NAMALWA (cell line): ENCODE data around the gene DCK.
A peak's percentile ranks its signal among the peaks of the same experiment; 100 is the strongest.
"Not testable (repeated sequence)": the region's sequence is repeated elsewhere in the genome, so short reads cannot be mapped to it uniquely, and the experiment has no call there.

ENCODE experiments used
- DNase-seq: peaks from one replicate; pipeline ENCODE4 v3.0.0-alpha.2; 2015; ENCODE audit warnings: low spot score

DCK gene

DNA sequence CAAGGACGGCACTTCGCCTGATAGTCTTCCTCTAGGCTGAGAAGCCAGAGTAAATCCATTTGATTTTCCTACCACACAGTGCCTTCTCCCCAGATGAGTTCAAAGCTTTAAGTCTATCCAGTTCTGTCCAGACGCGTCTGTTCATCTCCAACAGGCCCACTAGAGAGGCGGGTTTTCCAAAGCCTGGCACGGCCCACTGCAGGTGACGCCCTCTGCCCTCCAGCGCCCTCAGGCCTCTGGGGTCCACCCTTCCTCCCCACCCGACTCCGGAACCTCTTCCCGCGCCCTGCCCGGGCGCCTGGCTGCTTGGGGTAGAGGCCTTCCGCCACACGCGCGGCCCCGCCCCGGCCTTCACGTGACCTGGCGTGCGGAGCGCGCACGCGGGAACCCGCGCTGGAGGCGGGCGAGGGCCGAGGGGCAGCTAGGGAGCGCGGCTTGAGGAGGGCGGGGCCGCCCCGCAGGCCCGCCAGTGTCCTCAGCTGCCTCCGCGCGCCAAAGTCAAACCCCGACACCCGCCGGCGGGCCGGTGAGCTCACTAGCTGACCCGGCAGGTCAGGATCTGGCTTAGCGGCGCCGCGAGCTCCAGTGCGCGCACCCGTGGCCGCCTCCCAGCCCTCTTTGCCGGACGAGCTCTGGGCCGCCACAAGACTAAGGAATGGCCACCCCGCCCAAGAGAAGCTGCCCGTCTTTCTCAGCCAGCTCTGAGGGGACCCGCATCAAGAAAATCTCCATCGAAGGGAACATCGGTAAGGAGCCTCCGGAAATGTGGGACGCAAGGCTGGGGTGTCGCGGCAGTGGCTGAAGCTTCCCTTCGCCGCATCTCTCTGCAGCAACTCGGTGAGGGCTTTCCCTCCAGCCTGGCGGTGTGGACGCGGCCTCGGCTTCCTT lies at the start of gene DCK:
DCK (plus strand) TSS at position 469 of the 888 bp plus-strand sequence; CDS start at position 656, 187 bp downstream.
- peak; percentile 93 for DNase-seq

DNA sequence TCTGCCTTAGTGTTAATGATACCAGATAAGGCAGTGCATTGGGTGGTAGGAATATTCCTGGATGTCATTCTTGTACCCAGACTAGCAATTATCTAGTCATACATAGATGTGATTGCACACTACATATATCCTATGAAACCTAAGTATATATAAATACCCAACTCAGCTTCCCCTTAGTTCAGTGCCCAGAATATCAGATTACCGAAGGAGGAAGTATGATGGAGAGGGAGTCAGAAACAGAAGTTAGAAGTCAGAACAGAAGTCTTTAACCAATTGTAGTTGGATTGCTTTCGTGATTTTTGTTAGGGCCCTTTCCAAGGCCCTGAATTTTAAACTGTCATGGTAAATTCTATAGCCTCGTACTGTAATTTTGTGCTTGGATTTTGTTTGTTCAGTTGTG lies 48.4 kb upstream of the DCK start:
- DNase-seq: no peak

DNA sequence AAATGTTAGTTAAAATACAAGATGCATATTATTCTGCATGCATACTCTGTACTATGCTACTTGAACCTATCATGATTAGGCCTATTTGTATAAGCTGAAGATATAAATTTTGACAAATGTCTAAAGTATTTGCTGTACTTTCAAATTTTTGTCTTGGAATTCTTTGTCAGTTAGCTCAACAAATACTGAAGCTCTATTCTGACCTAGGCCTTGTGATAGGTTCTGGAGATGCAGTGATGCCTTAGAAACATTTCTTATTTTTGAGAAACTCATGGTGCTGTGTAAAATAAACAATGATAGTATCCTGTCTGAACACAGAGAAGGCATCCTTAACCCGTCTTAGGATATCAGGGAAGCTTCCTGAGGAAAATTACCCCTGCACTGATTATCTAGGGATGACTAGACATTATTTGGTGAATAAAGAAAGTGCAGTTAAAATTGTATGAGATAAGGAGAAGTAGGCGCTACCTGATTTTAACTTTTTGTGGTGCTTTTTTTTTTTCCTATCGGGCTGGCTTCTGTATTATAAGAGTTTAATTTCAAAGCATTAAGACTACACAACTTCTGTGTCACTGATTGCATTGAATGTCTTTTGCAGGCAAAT lies 47.9 kb upstream of the DCK start:
- no peak for DNase-seq

DNA sequence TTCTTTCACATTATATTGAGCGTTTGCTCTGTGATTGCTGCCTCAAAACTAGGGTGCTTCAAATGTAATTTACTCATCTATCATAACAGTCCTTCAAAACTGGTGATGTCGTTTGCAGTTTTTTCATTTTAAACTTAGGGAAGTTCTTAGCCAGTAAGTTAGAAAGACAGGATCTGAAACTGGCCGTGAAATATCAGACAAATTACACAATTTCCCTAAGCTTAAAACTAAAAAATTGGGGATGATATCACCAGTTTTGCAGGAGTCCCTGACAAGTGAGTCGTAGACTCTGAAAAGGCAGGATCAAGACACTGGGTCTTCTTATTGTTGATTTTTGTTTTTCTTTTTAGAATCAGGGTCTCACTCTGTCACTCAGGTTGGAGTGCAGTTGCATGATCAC lies 46.5 kb upstream of the DCK start:
- no peak for DNase-seq

DNA sequence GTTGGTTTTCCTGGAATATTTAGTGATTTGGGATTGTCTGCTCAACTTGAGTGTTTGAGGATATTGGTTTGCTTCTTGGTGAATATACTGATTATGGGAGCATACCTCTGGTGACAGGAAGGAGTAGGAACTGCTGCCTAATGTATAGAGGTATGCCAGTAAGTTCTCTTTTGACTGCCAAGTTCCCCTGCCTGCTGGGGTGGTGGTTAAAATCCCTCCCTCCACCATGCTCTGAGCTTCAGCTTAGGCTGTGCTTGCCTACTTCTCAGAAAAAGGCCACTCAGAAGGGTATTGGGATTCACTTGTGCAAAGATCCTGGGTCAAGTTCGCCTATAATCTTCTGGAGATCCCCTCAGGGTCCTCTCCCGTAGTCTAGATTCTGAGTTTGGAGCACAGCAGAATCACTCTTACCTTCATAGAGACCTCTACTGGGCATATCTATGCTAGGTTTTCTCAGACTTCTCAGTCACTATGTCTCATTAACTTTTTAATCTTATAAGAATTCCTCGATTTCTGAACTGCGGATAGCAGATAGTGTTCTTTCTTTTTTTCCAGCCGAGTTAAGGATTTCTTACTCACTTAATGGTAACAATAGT lies 44.7 kb upstream of the DCK start:
- DNase-seq: no peak

DNA sequence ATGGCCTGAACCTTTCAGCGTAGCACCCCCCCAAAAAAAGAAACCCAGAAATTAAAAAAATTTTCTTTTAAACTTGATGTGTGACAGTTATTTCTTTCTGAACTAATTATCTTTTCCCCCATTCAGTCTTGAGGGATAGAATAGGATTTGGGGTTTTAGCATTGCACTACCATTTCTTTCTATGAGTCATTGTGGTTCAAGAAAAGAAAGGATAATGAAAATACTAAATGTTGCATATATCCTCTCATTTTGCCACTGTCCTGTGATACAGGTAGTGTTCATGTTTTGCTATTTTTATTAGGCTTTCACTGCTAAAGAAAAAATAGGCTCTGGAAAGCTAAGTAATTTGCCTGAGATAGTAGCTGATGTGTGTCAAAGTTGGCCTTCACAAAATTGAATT lies 39.4 kb upstream of the DCK start:
- no peak for DNase-seq

DNA sequence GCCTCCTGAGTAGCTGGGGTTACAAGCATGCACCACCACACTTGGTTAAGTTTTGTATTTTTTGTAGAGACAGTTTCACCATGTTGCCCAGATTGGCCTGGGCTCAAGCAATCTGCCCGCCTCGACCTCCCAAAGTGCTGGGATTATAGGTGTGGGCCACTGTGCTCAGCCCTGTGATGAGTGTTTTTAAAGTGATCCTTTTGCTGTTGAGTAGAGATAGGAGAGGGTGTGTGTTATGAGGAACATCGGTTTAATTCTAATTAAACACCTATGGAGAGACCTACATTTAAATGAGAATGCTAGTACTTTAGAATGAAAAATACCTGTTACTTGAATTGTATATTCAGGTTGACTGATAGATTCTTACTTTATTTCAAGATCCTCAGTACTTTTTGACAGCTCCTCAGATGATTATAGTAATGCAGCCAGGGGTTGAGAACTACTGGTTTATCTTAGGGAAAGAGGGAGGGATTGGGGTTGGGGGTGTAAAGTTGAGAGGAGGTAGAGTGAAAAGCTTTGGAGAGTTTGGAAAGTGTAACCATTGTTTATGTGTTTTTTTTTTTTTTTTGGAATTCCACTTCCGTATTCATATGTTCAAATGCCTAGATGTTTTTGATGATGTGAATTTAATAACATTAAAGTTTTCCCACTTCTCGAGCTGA lies 36.8 kb upstream of the DCK start:
- DNase-seq: no peak

DNA sequence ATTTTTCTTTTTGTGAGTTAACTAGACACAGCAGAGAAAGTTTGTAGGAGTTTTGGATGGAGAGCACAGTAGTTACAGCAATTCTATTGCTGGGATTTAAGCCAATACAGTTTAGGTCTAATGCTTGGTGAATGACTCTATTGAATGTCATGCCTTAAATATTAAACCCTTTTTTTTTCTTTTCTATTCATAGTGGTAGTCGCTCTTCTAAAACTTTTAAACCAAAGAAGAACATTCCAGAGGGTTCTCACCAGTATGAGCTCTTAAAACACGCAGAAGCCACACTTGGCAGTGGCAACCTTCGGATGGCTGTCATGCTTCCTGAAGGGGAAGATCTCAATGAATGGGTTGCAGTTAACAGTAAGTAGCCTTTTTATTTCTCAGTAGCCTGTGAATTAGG lies 34.8 kb upstream of the DCK start:
- DNase-seq: no peak

DNA sequence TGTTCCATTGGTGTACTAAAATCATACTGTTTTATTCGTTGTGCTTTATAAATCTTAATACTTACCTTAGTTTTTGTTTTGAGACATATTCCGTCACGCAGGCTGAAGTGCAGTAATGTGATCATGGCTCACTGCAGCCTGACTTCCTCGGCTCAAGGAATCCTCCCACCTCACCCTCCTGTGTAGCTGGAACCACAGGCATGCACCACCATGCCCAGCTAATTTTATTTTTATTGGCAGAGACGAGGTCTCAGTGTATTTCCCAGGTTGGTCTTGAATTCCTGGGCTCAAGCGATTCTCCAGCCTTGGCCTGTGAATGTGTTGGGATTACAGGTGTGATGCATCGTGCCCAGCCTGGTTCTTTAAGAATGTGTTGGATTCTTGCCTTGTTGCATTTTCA lies 24.4 kb upstream of the DCK start:
- DNase-seq: no peak

DNA sequence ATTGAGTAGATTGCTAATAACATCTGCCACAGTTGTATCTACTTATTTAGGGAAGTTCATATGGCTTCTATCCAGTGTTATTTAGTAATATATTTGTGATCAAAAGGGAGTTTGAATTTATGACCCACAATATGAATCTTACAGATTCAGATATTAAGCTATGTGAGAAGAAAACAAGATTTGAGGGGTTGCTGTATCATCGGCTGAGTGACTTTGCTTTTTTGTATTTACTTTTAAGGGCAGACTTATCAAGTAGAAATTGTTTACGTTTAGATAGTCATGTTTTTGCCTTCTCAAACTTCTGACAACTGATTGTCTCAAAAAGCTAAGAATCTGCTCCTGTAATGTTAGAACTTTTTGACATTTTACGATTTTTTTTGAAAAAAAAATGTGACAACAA lies 17.2 kb upstream of the DCK start:
- DNase-seq: no peak

DNA sequence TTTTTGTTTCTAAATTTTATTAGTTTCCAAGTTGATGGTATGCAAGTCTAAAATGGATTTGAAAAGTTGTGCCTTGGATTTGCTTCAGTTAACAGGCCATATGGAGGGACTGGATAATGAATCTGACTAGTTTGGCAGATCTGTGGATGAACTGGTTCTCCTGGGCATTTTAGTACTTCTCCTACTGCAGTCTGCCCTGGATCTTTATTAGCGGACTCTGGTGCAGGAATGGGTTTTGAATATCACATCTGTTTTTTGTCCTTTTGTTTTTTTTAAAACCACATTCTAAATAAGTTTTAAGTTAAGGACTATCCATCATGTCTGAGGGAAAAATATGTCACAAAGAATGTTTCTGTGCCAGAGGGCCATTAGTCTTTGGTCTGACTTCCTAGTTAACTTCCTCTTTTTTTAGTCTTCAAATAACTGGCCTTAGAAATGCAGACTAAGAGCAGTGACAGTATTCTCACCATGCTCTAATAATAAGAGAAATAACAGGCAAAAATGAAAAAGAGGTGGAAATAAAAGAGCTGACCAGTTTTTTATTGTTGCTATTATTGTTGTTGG lies 13.9 kb upstream of the DCK start:
- peak; percentile 41 for DNase-seq

DNA sequence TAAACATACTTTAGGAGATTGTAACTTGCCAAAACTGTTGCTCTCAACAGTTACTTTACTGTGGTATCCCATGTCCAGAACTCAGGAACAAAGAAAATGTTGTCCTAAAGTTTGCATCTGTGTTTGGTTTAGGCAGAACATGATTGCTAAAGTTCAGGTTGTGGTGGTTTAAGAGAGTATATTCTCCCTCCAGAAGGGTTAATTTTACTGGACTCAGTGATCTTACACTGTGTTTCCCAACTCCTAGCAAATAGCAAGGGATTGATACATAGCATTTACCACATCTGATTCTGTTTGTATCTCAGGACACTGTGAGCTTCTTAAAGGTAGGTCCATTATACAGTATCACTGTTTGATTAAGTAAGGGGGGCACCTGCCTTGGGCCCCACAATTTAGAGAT lies 13.3 kb upstream of the DCK start:
- no peak for DNase-seq

DNA sequence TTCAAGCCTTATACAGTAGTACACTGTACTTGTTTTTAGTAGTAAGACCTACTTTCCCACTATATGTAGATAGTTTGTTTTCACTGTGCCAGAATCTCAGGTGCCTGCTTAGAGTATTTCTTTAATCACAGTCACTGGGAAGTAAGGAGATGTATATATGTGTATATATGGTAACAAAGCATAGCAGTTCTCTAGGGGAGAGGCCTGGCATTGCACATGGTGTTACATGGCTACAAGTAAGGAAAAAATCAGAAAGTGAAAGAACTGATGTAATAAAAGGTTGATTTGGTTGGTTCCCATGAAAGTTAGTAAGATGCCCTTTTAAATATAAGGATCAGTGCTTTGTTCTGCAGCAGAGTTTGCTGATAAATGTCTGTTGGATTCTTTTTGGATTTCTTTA lies 9.3 kb upstream of the DCK start:
- DNase-seq: no peak

DNA sequence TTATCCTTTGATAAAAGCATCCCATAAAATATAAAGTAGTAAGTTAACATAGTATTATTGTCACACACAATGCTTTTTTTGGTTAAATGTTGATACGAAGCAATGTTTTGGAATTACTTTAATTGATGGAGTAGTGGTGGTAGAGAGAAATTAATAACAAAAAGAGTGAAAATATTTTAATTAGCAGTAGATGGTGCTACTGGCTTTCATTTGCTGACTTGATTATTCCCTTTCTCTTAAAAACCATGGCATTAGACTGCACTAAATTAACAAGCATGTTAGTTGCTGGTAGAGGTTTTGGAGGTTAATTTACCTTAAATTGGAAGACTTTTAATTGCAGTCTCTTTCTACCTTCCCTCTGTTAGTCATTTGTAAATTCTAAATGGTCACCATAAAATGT lies 8.9 kb upstream of the DCK start:
- no peak for DNase-seq

DNA sequence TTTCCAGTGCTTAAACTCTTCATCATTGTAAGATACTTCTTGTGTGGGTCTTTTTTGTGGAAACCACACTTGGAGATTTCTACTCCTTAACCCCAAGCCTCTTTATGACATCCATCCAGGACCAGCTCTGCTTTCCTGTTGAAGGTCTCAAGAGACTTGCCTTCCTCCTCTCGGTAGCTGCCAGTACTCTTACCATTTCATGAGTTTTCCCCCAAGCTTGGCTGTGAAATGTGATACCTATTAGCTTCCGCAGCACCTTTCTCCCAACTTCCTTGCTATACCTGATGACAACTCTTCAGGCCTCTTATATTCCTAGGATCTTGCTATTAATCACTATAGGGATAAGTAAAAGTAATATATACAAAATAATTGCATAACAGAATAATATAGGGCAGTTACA lies 1.9 kb upstream of the DCK start:
- no peak for DNase-seq

DNA sequence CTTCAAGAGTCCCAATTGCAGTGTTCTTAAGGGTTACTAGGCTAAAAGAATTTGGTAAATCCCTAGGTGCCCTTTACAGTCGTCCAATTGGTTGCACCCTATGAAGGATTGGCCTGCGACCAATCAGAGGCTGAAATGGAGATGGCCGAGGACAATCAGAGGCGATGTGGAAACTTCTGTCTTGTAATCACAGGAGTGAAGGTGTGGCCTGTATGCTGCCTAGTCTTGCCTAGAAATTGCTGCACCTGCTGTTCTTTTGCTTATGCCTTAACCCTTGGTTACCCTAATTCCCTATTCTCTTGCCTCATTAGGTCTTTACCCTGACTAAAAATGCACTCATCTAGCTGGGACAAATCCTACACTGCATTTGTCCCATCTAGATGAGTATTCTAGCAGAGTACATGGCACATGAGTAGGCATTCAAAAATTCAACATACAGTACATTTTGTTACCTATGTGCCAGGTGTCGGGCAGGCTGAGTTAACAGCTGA lies 1.0 kb upstream of the DCK start:
- DNase-seq: peak; percentile 41

DNA sequence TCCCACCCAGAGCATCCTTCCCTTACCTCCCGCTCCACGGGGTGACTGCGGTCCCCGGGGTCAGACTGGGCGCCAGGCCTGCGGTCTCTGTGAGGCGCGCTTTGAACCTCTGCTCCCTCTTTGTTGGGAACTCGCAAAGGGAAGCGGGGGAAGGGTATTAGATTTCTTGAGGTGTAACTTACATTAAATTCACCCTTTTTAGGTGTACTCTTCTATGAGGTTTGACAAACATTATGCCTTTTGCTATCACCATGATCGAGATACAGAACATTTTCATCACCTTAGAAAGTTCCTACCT lies 569 bp downstream of the DCK start:
- DNase-seq: no peak

DNA sequence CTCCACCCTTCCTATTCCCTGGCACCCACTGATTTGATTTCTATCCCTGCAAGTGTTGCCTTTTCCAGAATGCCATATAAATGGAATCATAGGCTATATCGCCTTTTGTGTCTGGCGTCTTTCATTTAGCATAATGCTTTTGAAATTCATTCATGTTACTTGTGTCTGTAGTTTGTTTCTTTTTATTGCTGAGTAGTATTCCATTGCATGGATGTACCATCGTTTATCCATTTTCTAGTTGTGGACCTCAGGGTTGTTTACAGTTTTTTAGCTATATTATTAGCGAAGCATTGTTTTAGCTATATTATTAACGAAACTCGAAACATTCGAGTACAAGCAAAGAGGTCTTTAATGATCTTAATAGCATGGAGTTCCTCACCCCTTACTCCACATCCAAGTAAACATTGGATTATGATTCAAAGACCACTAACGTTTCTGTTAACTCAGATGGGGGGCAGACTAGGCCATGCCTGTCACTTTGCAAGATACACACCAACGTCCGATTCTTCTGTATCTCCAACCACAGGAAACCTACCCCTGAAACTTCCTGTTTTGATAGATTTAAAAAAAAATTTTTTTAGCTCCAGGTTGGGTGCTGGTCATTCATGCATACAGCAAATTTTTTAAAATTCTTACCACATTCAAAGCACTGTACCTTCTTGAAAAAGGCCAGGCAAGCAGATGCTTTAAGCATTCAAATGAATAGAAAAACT lies 1.1 kb downstream of the DCK start:
- DNase-seq: peak; percentile 85

DNA sequence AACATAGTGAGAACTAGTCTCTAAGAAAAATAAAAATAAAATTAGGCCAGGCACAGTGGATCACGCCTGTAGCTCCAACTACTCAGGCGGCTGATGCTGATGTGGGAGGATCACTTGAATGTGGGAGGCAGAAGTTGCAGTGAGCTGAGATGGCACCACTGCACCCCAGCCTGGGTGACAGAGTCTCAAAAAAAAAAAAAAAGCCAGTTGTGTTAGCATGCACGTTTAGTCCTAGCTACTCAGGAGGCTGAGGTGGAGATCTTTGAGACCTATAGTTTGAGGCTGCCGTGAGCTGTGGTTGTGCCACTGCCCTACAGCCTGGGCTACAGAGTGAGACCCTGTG lies 2.5 kb downstream of the DCK start:
- DNase-seq: peak; percentile 55

DNA sequence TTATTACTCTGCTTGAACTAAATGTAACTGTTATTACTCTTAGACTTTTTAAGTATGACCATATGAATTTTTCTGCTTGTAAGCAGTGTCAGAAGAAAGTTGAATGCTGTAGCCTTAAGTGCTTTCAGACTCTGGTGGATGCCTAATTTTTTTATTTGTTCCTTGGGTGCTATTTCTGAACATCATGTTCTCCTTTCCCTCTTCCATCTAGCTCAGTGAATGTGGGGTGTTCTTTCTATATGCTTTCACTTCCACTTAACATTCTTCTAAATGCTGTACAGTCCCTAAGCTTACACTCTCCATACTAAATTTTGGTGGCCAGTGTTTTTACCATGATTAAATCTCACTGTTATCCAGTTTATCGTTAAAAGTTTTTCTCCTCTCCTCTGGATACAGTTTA lies 3.6 kb downstream of the DCK start:
- DNase-seq: no peak

DNA sequence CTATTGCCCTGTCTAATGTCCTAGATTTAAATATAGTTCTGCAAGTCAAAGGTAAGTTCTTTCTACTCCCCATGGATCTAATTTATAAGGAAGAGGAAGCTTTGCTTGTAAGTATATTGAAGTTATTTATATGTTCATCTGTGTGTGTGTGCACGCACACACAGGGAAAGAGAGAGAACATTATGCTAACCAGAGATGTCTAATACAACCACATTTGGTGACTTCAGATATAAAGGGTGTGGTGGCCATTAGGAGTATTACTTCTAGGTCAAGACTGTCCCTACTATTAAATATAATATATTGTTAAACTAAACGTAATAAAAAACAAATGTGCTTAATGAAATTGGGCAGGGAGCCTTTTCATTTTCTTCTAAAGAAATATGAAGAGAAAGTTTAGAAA lies 4.1 kb downstream of the DCK start:
- DNase-seq: no peak

DNA sequence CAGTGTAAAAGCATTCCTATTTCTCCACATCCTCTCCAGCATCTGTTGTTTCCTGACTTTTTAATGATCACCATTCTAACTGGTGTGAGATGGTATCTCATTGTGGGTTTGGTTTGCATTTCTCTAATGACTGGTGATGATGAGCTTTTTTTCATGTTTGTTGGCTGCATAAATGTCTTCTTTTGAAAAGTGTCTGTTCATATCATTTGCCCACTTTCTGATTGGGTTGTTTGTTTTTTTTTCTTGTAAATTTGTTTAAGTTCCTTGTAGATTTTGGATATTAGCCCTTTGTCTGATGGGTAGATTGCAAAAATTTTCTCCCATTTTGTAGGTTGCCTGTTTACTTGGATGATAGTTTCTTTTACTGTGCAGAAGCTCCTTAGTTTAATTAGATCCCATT lies 6.2 kb downstream of the DCK start:
- DNase-seq: not testable (repeated sequence)
